Activated CD4-positive, CD25-positive, alpha-beta regulatory T cell treated with anti-CD3 and anti-CD28 coated beads, Interleukin-2, amount 50 U/mL, for 16 hours (primary cell): Measurements from ENCODE around the gene MAD1L1.

ENCODE experiments used
- DNase-seq: peaks from one replicate; pipeline ENCODE4 v3.0.0-alpha.2; 2020; ENCODE audit warnings: low read depth, low spot score

Gene MAD1L1

GRCh38 chr7:2219136-2219535 is 13.6 kb downstream of the MAD1L1 start:
- DNase-seq, result no peak

- no peak for DNase-seq
Measured at GRCh38 chr7:2218444-2218785, 14.3 kb downstream of the MAD1L1 start.

- no peak for DNase-seq
Measured at GRCh38 chr7:2217716-2218443, 14.9 kb downstream of the MAD1L1 start.

- DNase-seq, result no peak
Measured at GRCh38 chr7:2217206-2217605, 15.5 kb downstream of the MAD1L1 start.

- DNase-seq, result no peak
Measured at GRCh38 chr7:2215851-2216250, 16.9 kb downstream of the MAD1L1 start.

- DNase-seq, result no peak
Measured at GRCh38 chr7:2214636-2215035, 18.1 kb downstream of the MAD1L1 start.

GRCh38 chr7:2213551-2214215 is 19.1 kb downstream of the MAD1L1 start:
- no peak for DNase-seq

- no peak for DNase-seq
Measured at GRCh38 chr7:2212906-2213305, 19.8 kb downstream of the MAD1L1 start.

- no peak for DNase-seq
Measured at GRCh38 chr7:2211926-2212325, 20.8 kb downstream of the MAD1L1 start.

GRCh38 chr7:2211259-2211880 is 21.4 kb downstream of the MAD1L1 start:
- no peak for DNase-seq

GRCh38 chr7:2210551-2211258 is 22.0 kb downstream of the MAD1L1 start:
- DNase-seq, result no peak

GRCh38 chr7:2209961-2210323 is 22.8 kb downstream of the MAD1L1 start:
- DNase-seq, result no peak

- no peak for DNase-seq
Measured at GRCh38 chr7:2209146-2209960, 23.4 kb downstream of the MAD1L1 start.

GRCh38 chr7:2208712-2209111 is 24.0 kb downstream of the MAD1L1 start:
- no peak for DNase-seq

GRCh38 chr7:2205036-2205780 is 27.5 kb downstream of the MAD1L1 start:
- no peak for DNase-seq

GRCh38 chr7:2204446-2204845 is 28.3 kb downstream of the MAD1L1 start:
- DNase-seq, result no peak

GRCh38 chr7:2203766-2204300 is 28.9 kb downstream of the MAD1L1 start:
- DNase-seq, result no peak

- DNase-seq, result no peak
Measured at GRCh38 chr7:2202901-2203765, 29.6 kb downstream of the MAD1L1 start.

- no peak for DNase-seq
Measured at GRCh38 chr7:2202361-2202761, 30.4 kb downstream of the MAD1L1 start.
